Chondrocyte (in vitro differentiated cells): ENCODE measurements around the gene THRB. TPM values are rescaled to one million over a fixed set of nuclear protein-coding genes. Genes with fewer than 3 reads are reported as not detected.

Experiments used
- DNase-seq: peaks from one replicate; pipeline ENCODE4 v3.0.0; 2021; ENCODE audit warnings: mixed read lengths, low spot score
- H3K27ac Mint-ChIP-seq: one replicate; pipeline ENCODE4 v1.8.0; 2021; ENCODE audit warnings: mild to moderate bottlenecking, moderate library complexity, mixed read lengths; ENCODE audit not compliant: unreplicated experiment
- H3K27me3 Mint-ChIP-seq: 2 replicates; pipeline ENCODE4 v1.8.0; 2021; ENCODE audit warnings: low read depth, mixed read lengths
- H3K36me3 Mint-ChIP-seq: 2 replicates; pipeline ENCODE4 v1.8.0; 2021; ENCODE audit warnings: low read depth, mixed read lengths
- H3K4me1 Mint-ChIP-seq: 2 replicates; pipeline ENCODE4 v1.8.0; 2021; ENCODE audit warnings: low read depth, mild to moderate bottlenecking, mixed read lengths
- H3K4me3 Mint-ChIP-seq: one replicate; pipeline ENCODE4 v1.8.0; 2021; ENCODE audit warnings: mild to moderate bottlenecking, moderate library complexity, mixed read lengths; ENCODE audit not compliant: unreplicated experiment
- H3K9me3 Mint-ChIP-seq: 2 replicates; pipeline ENCODE4 v1.8.0; 2021; ENCODE audit warnings: low read depth, mixed read lengths
- CTCF ChIP-seq: fragments of 200-600 bp; sonication (generic); IDR thresholded peaks from 2 replicates; pipeline ENCODE4 v1.5.0; 2021; ENCODE audit warnings: antibody characterized with exemption, mild to moderate bottlenecking, moderate library complexity
- total RNA-seq: library from RNA; stranded (reverse); gene quantifications from 3 replicates; pipeline ENCODE4 v1.2.1, GENCODE V29; 2021

Gene THRB
- total RNA-seq, 1 donor from 2014 or later = 3.8 TPM

GRCh38 chr3:24407980-24408680 lies 86.5 kb downstream of the THRB start:
- no peaks in the 10 kb centered on the region for H3K4me1 Mint-ChIP-seq

GRCh38 chr3:24406900-24407299 lies 87.8 kb downstream of the THRB start:
- H3K27ac Mint-ChIP-seq = no peak overlapping the region
- DNase-seq = no peak

More at GRCh38 chr3:24407980-24408680, 86.5 kb downstream of the THRB start:
- Mint-ChIP-seq H3K36me3 (no peaks in the 10 kb centered on the region), H3K27ac (no peak overlapping the region), H3K9me3 (peaks cover 9% of the 10 kb centered on the region), H3K27me3 (no peaks in the 10 kb centered on the region), H3K4me3 (no peak overlapping the region)
- TF ChIP-seq CTCF = no peak
- DNase-seq = no peak

GRCh38 chr3:24405057-24405456 lies 89.6 kb downstream of the THRB start:
- Mint-ChIP-seq H3K27me3 (no peaks in the 10 kb centered on the region), H3K27ac (no peak overlapping the region), H3K9me3 (peaks cover 9% of the 10 kb centered on the region), H3K4me3 (no peak overlapping the region), H3K4me1 (peaks cover 16% of the 10 kb centered on the region), H3K36me3 (no peaks in the 10 kb centered on the region)
- no peak for DNase-seq
- TF ChIP-seq CTCF = no peak

More at GRCh38 chr3:24406900-24407299, 87.8 kb downstream of the THRB start:
- peaks cover under 1% of the 10 kb centered on the region for H3K4me1 Mint-ChIP-seq
- no peak for TF ChIP-seq CTCF
- no peaks in the 10 kb centered on the region for H3K27me3 Mint-ChIP-seq
- no peaks in the 10 kb centered on the region for H3K36me3 Mint-ChIP-seq
- H3K4me3 Mint-ChIP-seq = no peak overlapping the region
- H3K9me3 Mint-ChIP-seq = peaks cover 9% of the 10 kb centered on the region

GRCh38 chr3:24401811-24402185 lies 92.9 kb downstream of the THRB start:
- no peaks in the 10 kb centered on the region for H3K36me3 Mint-ChIP-seq
- TF ChIP-seq CTCF = no peak
- no peaks in the 10 kb centered on the region for H3K27me3 Mint-ChIP-seq
- H3K9me3 Mint-ChIP-seq = peaks cover 14% of the 10 kb centered on the region
- H3K4me3 Mint-ChIP-seq = no peak overlapping the region
- no peak for DNase-seq
- H3K27ac Mint-ChIP-seq = no peak overlapping the region
- H3K4me1 Mint-ChIP-seq = peaks cover 16% of the 10 kb centered on the region

- Mint-ChIP-seq H3K4me3 (no peak overlapping the region), H3K9me3 (peaks cover 14% of the 10 kb centered on the region), H3K36me3 (no peaks in the 10 kb centered on the region), H3K27me3 (no peaks in the 10 kb centered on the region), H3K4me1 (peaks cover 16% of the 10 kb centered on the region), H3K27ac (no peak overlapping the region)
- TF ChIP-seq CTCF = no peak
- DNase-seq = no peak
Observed at GRCh38 chr3:24401090-24401810, 93.4 kb downstream of the THRB start.
